Measurements from ENCODE around the gene ZDHHC1.

DNA sequence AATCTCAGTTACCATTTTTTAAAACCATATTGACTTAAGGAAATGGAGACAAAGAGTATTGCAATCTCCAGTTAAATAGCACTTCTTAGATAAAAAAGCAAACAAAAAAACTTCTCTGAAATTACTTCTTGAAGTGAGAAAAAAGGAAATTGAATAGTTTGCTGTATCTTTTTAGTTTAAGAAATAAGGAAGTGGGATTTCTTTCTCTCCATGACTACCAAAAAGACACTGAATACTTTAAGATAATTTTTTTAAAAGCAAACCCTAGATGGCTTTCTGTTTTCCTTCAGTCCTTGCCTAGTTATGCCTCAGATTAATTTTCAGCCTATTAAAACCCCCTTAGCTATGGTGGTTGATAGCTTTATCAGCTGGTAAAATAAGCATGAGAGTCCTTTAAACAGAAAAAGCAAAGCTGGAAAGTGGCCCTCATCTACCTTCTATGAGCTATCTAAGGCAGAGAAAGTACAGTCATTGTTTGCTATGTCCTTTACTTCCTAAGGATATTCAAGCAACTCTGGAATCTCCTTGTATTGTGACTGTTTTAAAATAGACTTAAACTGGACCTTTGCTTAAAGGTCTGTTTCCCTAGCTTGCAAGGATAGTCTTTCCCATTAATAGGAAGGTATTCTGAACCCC, 51.6 kb downstream of the ZDHHC1 start:
- TF ChIP-seq CTCF (IDR thresholded peaks at IDR 0.05; ENCODE audit: low read depth, low read length) (no peak), EZH2phosphoT487 (IDR thresholded peaks at IDR 0.05; ENCODE audit: low read depth) (no peak)

Data from OCI-LY3 (cell line).